HG03575 (cell line): Measurements from ENCODE around the gene RAB28.
A peak's percentile ranks its signal among the peaks of the same experiment; 100 is the strongest.

Source experiments
- ATAC-seq: cut with Tn5 transposase; IDR thresholded peaks from one replicate; pipeline ENCODE4 v1.9.1; 2021; ENCODE audit not compliant: unreplicated experiment, insufficient number of reproducible peaks, low FRiP score; ENCODE audit errors: extremely low read depth

Gene RAB28

GRCh38 chr4:13515268-13515667 lies 31.1 kb upstream of the RAB28 start:
- no peak for ATAC-seq

- ATAC-seq, result no peak
These were observed 30.6 kb upstream of the RAB28 start for GRCh38 chr4:13514722-13515121.

- ATAC-seq, result no peak
These were observed 27.0 kb upstream of the RAB28 start for GRCh38 chr4:13511101-13511500.

- ATAC-seq, result no peak
These were observed 25.3 kb upstream of the RAB28 start for GRCh38 chr4:13509442-13509841.

- no peak for ATAC-seq
These were observed 20.2 kb upstream of the RAB28 start for GRCh38 chr4:13504374-13504773.

GRCh38 chr4:13498469-13498868 lies 14.3 kb upstream of the RAB28 start:
- no peak for ATAC-seq

GRCh38 chr4:13496605-13497004 lies 12.5 kb upstream of the RAB28 start:
- ATAC-seq, result no peak

GRCh38 chr4:13495753-13496152 lies 11.6 kb upstream of the RAB28 start:
- ATAC-seq, result no peak

GRCh38 chr4:13493793-13494192 lies 9.7 kb upstream of the RAB28 start:
- ATAC-seq, result no peak

- no peak for ATAC-seq
These were observed 8.6 kb upstream of the RAB28 start for GRCh38 chr4:13492747-13493146.

- ATAC-seq, result peak; percentile 18
These were observed 645 bp upstream of the RAB28 start for GRCh38 chr4:13484749-13485221.

- peak; percentile 9 for ATAC-seq
These were observed 395 bp downstream of the RAB28 start for GRCh38 chr4:13483768-13484121.

GRCh38 chr4:13483136-13483767 lies 888 bp downstream of the RAB28 start:
- peak; percentile 1 for ATAC-seq

- ATAC-seq, result no peak
These were observed 2.6 kb downstream of the RAB28 start for GRCh38 chr4:13481569-13481968.

- ATAC-seq, result no peak
These were observed 5.4 kb downstream of the RAB28 start for GRCh38 chr4:13478707-13479106.

- no peak for ATAC-seq
These were observed 6.0 kb downstream of the RAB28 start for GRCh38 chr4:13478131-13478530.

- ATAC-seq, result peak; percentile 49
These were observed 7.2 kb downstream of the RAB28 start for GRCh38 chr4:13476915-13477314.

- ATAC-seq, result no peak
These were observed 8.0 kb downstream of the RAB28 start for GRCh38 chr4:13476152-13476551.

GRCh38 chr4:13471400-13471799 lies 12.7 kb downstream of the RAB28 start:
- ATAC-seq, result no peak

- no peak for ATAC-seq
These were observed 13.8 kb downstream of the RAB28 start for GRCh38 chr4:13470379-13470778.

GRCh38 chr4:13464973-13465372 lies 19.2 kb downstream of the RAB28 start:
- no peak for ATAC-seq
